GM13977 (cell line): ENCODE results near the gene PTCH2.
"Not testable (repeated sequence)": the region's sequence is repeated elsewhere in the genome, so short reads cannot be mapped to it uniquely, and the experiment has no call there.

Experiments
- DNase-seq: peaks from one replicate; pipeline ENCODE4 v3.0.0; 2012; ENCODE audit warnings: low spot score
- CTCF ChIP-seq: IDR thresholded peaks from 2 replicates; pipeline ENCODE4 v1.5.1; 2012; ENCODE audit warnings: mild to moderate bottlenecking, control low read depth; ENCODE audit not compliant: insufficient read depth; ENCODE audit errors: extremely low read depth, missing control alignments
- in situ Hi-C: fragments of 300-500 bp; cut with MboI; formaldehyde crosslinking; loops from one replicate; pipeline ENCODE4 v1.12.0; 2022; ENCODE audit warnings: low sequenced_read_pairs, low pct_unique_long_range_greater_than_20kb, mixed read lengths, inconsistent platforms; ENCODE audit not compliant: unreplicated experiment

Gene PTCH2

GRCh38 chr1:44799770-44800584 lies 43.1 kb downstream of the PTCH2 start, which contains the start of gene PLK3:
PLK3 (plus strand) TSS chr1:44800377; CDS start chr1:44800464, 87 bp downstream.
- in situ Hi-C loops: no loop called here
- peak; percentile 100 for DNase-seq
- TF ChIP-seq CTCF: peak; percentile 91

- TF ChIP-seq CTCF: no peak
- DNase-seq: no peak
- in situ Hi-C loops: no loop called here
Measured at GRCh38 chr1:44798481-44799365, 44.3 kb downstream of the PTCH2 start.

GRCh38 chr1:44797886-44798285 lies 45.2 kb downstream of the PTCH2 start:
- DNase-seq, in situ Hi-C loops: not testable (repeated sequence)

GRCh38 chr1:44792736-44793502 lies 50.1 kb downstream of the PTCH2 start:
- in situ Hi-C loops: no loop called here
- no peak for TF ChIP-seq CTCF
- no peak for DNase-seq

GRCh38 chr1:44790968-44791801 lies 51.9 kb downstream of the PTCH2 start:
- no peak for DNase-seq
- in situ Hi-C loops: no loop called here
- no peak for TF ChIP-seq CTCF

- DNase-seq: no peak
- in situ Hi-C loops: no loop called here
- TF ChIP-seq CTCF: no peak
Measured at GRCh38 chr1:44788120-44788860, 54.8 kb downstream of the PTCH2 start, which contains the start of gene BEST4. BEST4 (minus strand) TSS chr1:44788170; CDS start chr1:44787705, 465 bp downstream.
